ENCODE measurements around the gene CLPTM1L.
A peak's percentile ranks its signal among the peaks of the same experiment; 100 is the strongest.
"Not testable (repeated sequence)": the region's sequence is repeated elsewhere in the genome, so short reads cannot be mapped to it uniquely, and the experiment has no call there.

The CLPTM1L gene

DNA sequence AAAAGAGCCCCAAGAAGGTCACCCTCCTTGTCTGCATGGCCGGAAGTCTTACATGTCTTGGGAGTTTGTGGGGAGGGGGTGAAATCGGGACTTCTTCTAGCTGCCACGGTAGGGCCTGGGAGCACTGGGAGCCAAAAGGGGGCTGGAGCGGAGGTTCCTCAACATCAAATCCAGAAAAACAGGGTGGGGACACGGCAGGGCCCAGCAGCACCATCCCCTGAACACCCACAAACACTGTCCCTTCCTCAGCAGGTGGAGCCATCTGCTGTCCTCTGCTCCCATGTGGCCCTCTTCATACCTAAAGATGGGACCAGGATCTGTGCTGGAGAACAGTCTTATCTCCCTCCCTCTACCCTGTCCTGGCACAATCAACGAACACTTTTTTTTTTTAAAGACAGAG lies 52.8 kb downstream of the CLPTM1L start:
- peak overlapping the region; percentile 74 for H3K4me3 ChIP-seq
- peak overlapping the region; percentile 88 for H3K9ac ChIP-seq
- no peak for TF ChIP-seq Cebpa-rat (IDR thresholded peaks at IDR 0.05)
- peaks cover 59% of the 10 kb centered on the region for H3K36me3 ChIP-seq
- H3K9me3 ChIP-seq = peaks cover 12% of the 10 kb centered on the region
- H3K4me1 ChIP-seq = peaks cover 53% of the 10 kb centered on the region
- peak overlapping the region; percentile 100 for H3K4me2 ChIP-seq
- H3K27me3 ChIP-seq = no peaks in the 10 kb centered on the region
- H3K27ac ChIP-seq = peak overlapping the region; percentile 89; the same call in 1 of the 2 replicates
- peaks cover 69% of the 10 kb centered on the region for H4K20me1 ChIP-seq

DNA sequence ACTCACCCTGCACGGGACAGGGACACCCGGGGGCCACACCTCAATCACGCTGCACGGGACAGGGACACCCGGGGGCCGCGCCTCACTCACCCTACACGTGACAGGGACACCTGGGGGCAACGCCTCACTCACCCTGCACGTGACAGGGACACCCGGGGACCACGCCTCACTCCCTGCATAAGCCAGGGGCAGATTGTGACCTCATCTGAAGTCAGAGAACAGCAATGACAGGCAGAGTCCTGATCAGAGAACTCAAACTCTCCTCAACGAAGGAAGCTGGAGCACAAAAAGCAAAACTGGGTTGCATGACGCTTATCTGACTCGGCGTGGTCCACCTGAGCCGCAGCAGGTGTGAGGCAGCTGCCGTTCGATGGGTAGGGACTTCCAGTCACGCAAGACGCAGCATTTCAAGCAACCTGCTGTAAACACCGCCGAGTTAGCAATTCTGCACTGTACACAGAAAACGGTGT lies 53.3 kb downstream of the CLPTM1L start:
- H3K9me3 ChIP-seq = peaks cover 12% of the 10 kb centered on the region
- peaks cover 74% of the 10 kb centered on the region for H4K20me1 ChIP-seq
- peak overlapping the region; percentile 89; the same call in 1 of the 2 replicates for H3K27ac ChIP-seq

DNA sequence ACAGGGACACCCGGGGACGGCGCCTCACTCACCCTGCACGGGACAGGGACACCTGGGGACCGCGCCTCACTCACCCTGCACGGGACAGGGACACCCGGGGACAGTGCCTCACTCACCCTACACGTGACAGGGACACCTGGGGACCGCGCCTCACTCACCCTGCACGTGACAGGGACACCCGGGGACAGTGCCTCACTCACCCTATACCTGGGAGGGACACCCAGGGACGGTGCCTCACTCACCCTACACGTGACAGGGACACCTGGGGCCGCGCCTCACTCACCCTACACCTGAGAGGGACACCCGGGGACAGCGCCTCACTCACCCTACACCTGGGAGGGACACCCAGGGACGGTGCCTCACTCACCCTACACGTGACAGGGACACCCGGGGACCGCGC lies 53.9 kb downstream of the CLPTM1L start:
- peaks cover 81% of the 10 kb centered on the region for H4K20me1 ChIP-seq
- H3K27ac ChIP-seq, H3K4me3 ChIP-seq, H3K27me3 ChIP-seq, H3K9ac ChIP-seq, H3K4me2 ChIP-seq: not testable (repeated sequence)
- H3K4me1 ChIP-seq = peaks cover 41% of the 10 kb centered on the region
- peaks cover 70% of the 10 kb centered on the region for H3K36me3 ChIP-seq
- peaks cover 12% of the 10 kb centered on the region for H3K9me3 ChIP-seq

More for the DNA sequence above, 53.3 kb downstream of the CLPTM1L start:
- Histone ChIP-seq H3K36me3 (peaks cover 64% of the 10 kb centered on the region), H3K4me2 (peak overlapping the region; percentile 100), H3K9ac (peak overlapping the region; percentile 88; the same call in 1 of the 2 replicates), H3K27me3 (no peaks in the 10 kb centered on the region), H3K4me3 (peak overlapping the region; percentile 74), H3K4me1 (peaks cover 48% of the 10 kb centered on the region)
- no peak for TF ChIP-seq Cebpa-rat (IDR thresholded peaks at IDR 0.05)

DNA sequence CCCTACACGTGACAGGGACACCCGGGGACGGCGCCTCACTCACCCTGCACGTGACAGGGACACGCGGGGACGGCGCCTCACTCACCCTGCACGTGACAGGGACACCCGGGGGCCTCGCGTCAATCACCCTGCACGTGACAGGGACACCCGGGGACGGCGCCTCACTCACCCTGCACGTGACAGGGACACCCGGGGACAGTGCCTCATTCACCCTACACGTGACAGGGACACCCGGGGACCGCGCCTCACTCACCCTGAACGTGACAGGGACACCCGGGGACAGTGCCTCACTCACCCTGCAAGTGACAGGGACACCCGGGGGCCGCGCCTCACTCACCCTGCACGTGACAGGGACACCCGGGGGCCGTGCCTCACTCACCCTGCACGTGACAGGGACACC lies 55.3 kb downstream of the CLPTM1L start:
- peaks cover 84% of the 10 kb centered on the region for H3K36me3 ChIP-seq

DNA sequence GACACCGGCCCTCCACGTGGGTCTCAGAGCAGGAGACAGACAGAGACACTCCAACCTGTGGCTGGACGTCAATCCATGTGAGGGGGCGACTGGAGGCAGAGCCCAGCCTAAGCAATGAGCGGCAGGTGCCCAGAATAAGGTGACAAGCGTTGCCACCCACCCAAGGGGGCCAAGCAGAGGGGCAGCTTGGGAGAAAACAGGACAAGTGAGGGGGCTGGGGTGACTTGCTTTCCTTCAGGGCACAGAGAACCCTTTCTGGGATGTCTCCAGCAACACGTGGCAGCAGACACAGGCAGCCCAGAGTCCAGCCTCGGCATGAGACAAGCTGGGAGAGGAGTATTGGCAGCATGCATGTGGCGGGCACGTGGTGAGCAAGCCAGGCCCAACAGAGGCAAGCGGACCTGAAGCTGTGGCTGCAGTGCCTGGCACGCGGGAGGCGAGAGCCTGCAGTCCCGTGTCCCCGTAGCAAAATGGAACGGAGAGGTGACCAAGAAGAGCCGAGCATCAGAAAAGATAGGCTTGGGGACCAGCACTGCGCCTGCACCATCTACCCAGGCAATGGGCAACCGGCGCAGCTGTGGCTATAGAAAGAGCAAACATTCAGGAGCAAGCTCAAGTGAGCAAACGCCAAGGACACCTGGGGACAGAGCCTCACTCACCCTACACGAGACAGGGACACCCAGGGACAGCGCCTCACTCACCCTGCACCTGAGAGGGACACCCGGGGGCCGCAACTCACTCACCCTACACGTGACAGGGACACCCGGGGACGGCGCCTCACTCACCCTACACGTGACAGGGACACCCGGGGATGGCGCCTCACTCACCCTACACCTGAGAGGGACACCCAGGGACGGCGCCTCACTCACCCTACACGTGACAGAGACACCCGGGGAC lies 56.2 kb downstream of the CLPTM1L start:
- peaks cover 24% of the 10 kb centered on the region for H3K4me1 ChIP-seq
- no peak overlapping the region for H3K9ac ChIP-seq
- H3K4me3 ChIP-seq = no peak overlapping the region
- no peak overlapping the region for H3K27ac ChIP-seq
- H3K27me3 ChIP-seq = no peaks in the 10 kb centered on the region
- peaks cover 12% of the 10 kb centered on the region for H3K9me3 ChIP-seq
- H3K4me2 ChIP-seq = no peak overlapping the region
- peaks cover 100% of the 10 kb centered on the region for H4K20me1 ChIP-seq
- peaks cover 91% of the 10 kb centered on the region for H3K36me3 ChIP-seq
- no peak for TF ChIP-seq Cebpa-rat (IDR thresholded peaks at IDR 0.05)

More for the DNA sequence above, 55.3 kb downstream of the CLPTM1L start:
- H3K27me3 ChIP-seq, H3K27ac ChIP-seq, H3K4me3 ChIP-seq, H3K9ac ChIP-seq, H3K4me2 ChIP-seq: not testable (repeated sequence)
- Histone ChIP-seq H3K4me1 (peaks cover 33% of the 10 kb centered on the region), H3K9me3 (peaks cover 12% of the 10 kb centered on the region), H4K20me1 (peaks cover 95% of the 10 kb centered on the region)

DNA sequence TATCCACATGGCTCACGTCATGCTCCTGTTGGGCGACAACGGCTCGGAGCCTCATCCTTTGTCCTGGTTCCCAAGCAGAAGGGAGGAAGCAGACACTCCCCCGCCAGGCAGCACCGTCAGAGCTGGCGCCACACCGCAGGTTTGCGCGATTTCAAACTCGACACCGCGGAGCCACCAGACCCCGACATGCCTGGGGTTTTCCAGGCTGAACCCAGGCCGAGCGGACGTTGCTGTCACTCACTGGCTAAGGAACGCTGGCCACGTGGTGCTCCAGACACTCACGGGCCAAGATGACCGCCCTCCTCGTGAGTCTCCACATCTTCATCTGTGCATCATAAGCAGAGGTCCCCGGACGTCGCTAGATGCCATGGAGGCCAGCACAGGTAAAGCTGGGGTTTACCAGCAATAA lies 59.0 kb downstream of the CLPTM1L start:
- peaks cover 100% of the 10 kb centered on the region for H4K20me1 ChIP-seq
- no peaks in the 10 kb centered on the region for H3K27me3 ChIP-seq
- no peaks in the 10 kb centered on the region for H3K4me1 ChIP-seq
- H3K4me3 ChIP-seq = no peak overlapping the region
- peaks cover 98% of the 10 kb centered on the region for H3K36me3 ChIP-seq
- TF ChIP-seq Cebpa-rat (IDR thresholded peaks at IDR 0.05) = no peak
- no peak overlapping the region for H3K27ac ChIP-seq
- peaks cover 12% of the 10 kb centered on the region for H3K9me3 ChIP-seq
- H3K4me2 ChIP-seq = no peak overlapping the region
- no peak overlapping the region for H3K9ac ChIP-seq

DNA sequence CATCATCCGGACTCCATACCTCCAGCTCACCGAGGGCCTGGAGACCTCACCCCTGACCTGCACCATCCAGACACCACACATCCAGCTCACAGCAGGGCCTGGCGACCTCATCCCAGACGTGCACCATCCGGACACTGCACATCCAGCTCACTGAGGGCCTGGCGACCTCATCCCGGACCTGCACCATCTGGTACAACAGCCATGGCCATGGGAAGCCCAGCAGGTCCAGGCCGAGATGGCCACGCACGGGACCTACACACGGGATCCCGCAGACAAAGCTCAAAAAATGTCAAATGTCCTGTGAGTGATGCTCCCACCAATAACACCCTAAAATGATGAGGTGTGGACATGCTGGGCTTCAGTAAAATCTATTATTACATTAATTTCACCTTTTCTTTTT lies 59.8 kb downstream of the CLPTM1L start:
- Histone ChIP-seq H3K27me3 (no peaks in the 10 kb centered on the region), H3K4me1 (no peaks in the 10 kb centered on the region), H3K4me2 (no peak overlapping the region), H3K9ac (no peak overlapping the region), H3K36me3 (peaks cover 98% of the 10 kb centered on the region), H4K20me1 (peaks cover 100% of the 10 kb centered on the region), H3K4me3 (no peak overlapping the region), H3K27ac (no peak overlapping the region), H3K9me3 (peaks cover 12% of the 10 kb centered on the region)
- TF ChIP-seq Cebpa-rat (IDR thresholded peaks at IDR 0.05) = no peak

DNA sequence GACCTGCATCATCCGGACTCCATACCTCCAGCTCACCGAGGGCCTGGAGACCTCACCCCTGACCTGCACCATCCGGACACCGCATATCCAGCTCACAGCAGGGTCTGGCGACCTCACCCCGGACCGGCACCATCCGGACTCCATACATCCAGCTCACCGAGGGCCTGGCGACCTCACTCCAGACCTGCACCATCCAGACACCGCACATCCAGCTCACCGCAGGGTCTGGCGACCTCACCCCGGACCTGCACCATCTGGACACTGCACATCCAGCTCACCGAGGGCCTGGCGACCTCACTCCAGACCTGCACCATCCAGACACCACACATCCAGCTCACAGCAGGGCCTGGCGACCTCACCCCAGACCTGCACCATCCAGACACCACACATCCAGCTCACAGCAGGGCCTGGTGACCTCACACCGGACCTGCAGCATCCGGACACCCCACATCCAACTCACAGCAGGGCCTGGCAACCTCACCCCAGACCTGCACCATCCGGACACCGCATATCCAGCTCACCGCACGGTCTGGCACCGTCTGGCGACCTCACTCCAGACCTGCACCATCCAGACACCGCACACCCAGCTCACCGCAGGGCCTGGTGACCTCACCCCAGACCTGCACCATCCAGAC lies 60.4 kb downstream of the CLPTM1L start:
- not testable (repeated sequence) for H3K4me1 ChIP-seq, H3K4me3 ChIP-seq, H3K27me3 ChIP-seq, H3K4me2 ChIP-seq, H3K27ac ChIP-seq, H3K9ac ChIP-seq
- H3K36me3 ChIP-seq = peaks cover 98% of the 10 kb centered on the region
- peaks cover 100% of the 10 kb centered on the region for H4K20me1 ChIP-seq
- H3K9me3 ChIP-seq = peaks cover 12% of the 10 kb centered on the region

DNA sequence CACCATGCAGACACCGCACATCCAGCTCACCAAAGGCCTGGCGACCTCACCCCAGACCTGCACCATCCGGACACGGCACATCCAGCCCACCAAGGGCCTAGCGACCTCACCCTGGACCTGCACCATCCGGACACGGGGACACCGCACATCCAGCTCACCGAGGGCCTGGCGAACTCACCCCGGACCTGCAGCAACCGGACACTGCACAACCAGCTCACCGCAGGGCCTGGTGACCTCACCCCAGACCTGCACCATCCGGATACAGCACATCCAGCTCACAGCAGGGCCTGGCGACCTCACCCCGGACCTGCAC lies 61.2 kb downstream of the CLPTM1L start:
- not testable (repeated sequence) for H3K4me2 ChIP-seq, H3K4me3 ChIP-seq, H3K27ac ChIP-seq, H3K27me3 ChIP-seq, H3K9ac ChIP-seq, H3K4me1 ChIP-seq
- peaks cover 100% of the 10 kb centered on the region for H4K20me1 ChIP-seq
- peaks cover 98% of the 10 kb centered on the region for H3K36me3 ChIP-seq
- peaks cover 13% of the 10 kb centered on the region for H3K9me3 ChIP-seq

DNA sequence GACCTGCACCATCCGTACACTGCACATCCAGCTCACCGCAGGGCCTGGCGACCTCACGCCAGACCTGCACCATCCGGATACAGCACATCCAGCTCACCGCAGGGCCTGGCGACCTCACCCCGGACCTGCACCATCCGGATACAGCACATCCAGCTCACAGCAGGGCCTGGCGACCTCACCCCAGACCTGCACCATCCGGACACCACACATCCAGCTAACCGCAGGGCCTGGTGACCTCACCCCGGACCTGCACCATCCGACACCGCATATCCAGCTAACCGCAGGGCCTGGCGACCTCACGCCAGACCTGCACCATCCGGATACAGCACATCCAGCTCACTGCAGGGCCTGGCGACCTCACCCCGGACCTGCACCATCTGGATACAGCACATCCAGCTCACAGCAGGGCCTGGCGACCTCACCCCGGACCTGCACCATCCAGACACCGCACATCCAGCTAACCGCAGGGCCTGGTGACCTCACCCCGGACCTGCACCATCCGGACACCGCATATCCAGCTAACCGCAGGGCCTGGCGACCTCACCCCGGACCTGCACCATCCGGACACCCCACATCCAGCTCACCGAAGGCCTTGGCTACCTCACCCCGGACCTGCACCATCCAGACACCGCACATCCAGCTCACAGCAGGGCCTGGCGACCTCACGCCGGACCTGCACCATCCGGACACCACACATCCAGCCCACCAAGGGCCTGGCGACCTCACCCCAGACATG lies 61.7 kb downstream of the CLPTM1L start:
- H3K4me3 ChIP-seq, H3K4me1 ChIP-seq, H3K27ac ChIP-seq, H3K9ac ChIP-seq, H3K4me2 ChIP-seq, H3K27me3 ChIP-seq: not testable (repeated sequence)
- peaks cover 13% of the 10 kb centered on the region for H3K9me3 ChIP-seq
- peaks cover 98% of the 10 kb centered on the region for H3K36me3 ChIP-seq
- H4K20me1 ChIP-seq = peaks cover 100% of the 10 kb centered on the region
